NCI-H1105 treated with DMSO at 0.1 percent for 48 hours (cell line): ENCODE data around the gene LMAN2.
"Not testable (repeated sequence)": the region's sequence is repeated elsewhere in the genome, so short reads cannot be mapped to it uniquely, and the experiment has no call there.

Experiments used
- DNase-seq: peaks from one replicate; lab custom pipeline; 2025; lab: John Stamatoyannopoulos, UW

Gene LMAN2

GRCh38 chr5:177378884-177379883 is 27.7 kb upstream of the LMAN2 start:
- no peak for DNase-seq

GRCh38 chr5:177377851-177378776 is 26.6 kb upstream of the LMAN2 start:
- no peak for DNase-seq

GRCh38 chr5:177376107-177376506 is 24.6 kb upstream of the LMAN2 start:
- DNase-seq, result no peak

GRCh38 chr5:177375516-177375915 is 24.0 kb upstream of the LMAN2 start:
- not testable (repeated sequence) for DNase-seq

GRCh38 chr5:177374211-177374610 is 22.7 kb upstream of the LMAN2 start:
- no peak for DNase-seq

GRCh38 chr5:177373806-177374205 is 22.3 kb upstream of the LMAN2 start:
- no peak for DNase-seq

GRCh38 chr5:177372910-177373309 is 21.4 kb upstream of the LMAN2 start:
- no peak for DNase-seq

- no peak for DNase-seq
These were observed 20.8 kb upstream of the LMAN2 start for GRCh38 chr5:177372034-177372896.

- DNase-seq, result no peak
These were observed 19.9 kb upstream of the LMAN2 start for GRCh38 chr5:177371120-177372033.

- DNase-seq, result peak; percentile 69
These were observed 19.1 kb upstream of the LMAN2 start for GRCh38 chr5:177370488-177371119.

- DNase-seq, result no peak
These were observed 18.4 kb upstream of the LMAN2 start for GRCh38 chr5:177369645-177370440.

- no peak for DNase-seq
These were observed 17.6 kb upstream of the LMAN2 start for GRCh38 chr5:177368869-177369644.

- no peak for DNase-seq
These were observed 16.8 kb upstream of the LMAN2 start for GRCh38 chr5:177367981-177368868.

- DNase-seq, result no peak
These were observed 15.9 kb upstream of the LMAN2 start for GRCh38 chr5:177367323-177367848.

- DNase-seq, result no peak
These were observed 15.3 kb upstream of the LMAN2 start for GRCh38 chr5:177366528-177367322.

GRCh38 chr5:177365845-177366527 is 14.5 kb upstream of the LMAN2 start:
- no peak for DNase-seq
